Stimulated activated naive CD8-positive, alpha-beta T cell treated with anti-CD3 and anti-CD28 coated beads, Interleukin-15, Interleukin-2, amounts not matched to agents 100 U/mL and 50 U/mL, for 24 hours (primary cell): ENCODE measurements around the gene PHF13.
"Not testable (repeated sequence)": the region's sequence is repeated elsewhere in the genome, so short reads cannot be mapped to it uniquely, and the experiment has no call there.

Experiments used
- ATAC-seq: fragments of 150-1000 bp; cut with Tn5 transposase; one replicate; pipeline ENCODE4 v1.10.0; 2021
- DNase-seq: peaks from one replicate; pipeline ENCODE4 v3.0.0; 2021

Gene PHF13

GRCh38 chr1:6587261-6588005 is 26.1 kb upstream of the PHF13 start:
- ATAC-seq (no peak), DNase-seq (no peak)

GRCh38 chr1:6588128-6588892 is 25.2 kb upstream of the PHF13 start:
- DNase-seq, result no peak
- ATAC-seq, result no peak

- DNase-seq (no peak), ATAC-seq (no peak)
These were observed 24.5 kb upstream of the PHF13 start for GRCh38 chr1:6588893-6589520.

- DNase-seq, result no peak
- no peak for ATAC-seq
These were observed 23.5 kb upstream of the PHF13 start for GRCh38 chr1:6590046-6590445.

- ATAC-seq, result no peak
- DNase-seq, result no peak
These were observed 22.3 kb upstream of the PHF13 start for GRCh38 chr1:6591222-6591621.

GRCh38 chr1:6591644-6592043 is 21.9 kb upstream of the PHF13 start:
- ATAC-seq (no peak), DNase-seq (no peak)

GRCh38 chr1:6592441-6592840 is 21.1 kb upstream of the PHF13 start:
- DNase-seq, result no peak
- ATAC-seq, result no peak

- DNase-seq (no peak), ATAC-seq (no peak)
These were observed 20.5 kb upstream of the PHF13 start for GRCh38 chr1:6592865-6593593.

GRCh38 chr1:6593810-6594209 is 19.7 kb upstream of the PHF13 start:
- DNase-seq, result no peak
- ATAC-seq, result no peak

- DNase-seq (no peak), ATAC-seq (no peak)
These were observed 18.4 kb upstream of the PHF13 start for GRCh38 chr1:6594977-6595740.

- DNase-seq (no peak), ATAC-seq (no peak)
These were observed 17.2 kb upstream of the PHF13 start for GRCh38 chr1:6596351-6596750.

- ATAC-seq, result no peak
- DNase-seq, result no peak
These were observed 16.4 kb upstream of the PHF13 start for GRCh38 chr1:6596886-6597776.

GRCh38 chr1:6597777-6598131 is 15.8 kb upstream of the PHF13 start:
- DNase-seq, result no peak
- ATAC-seq, result no peak

GRCh38 chr1:6599141-6599975 is 14.2 kb upstream of the PHF13 start:
- no peak for ATAC-seq
- DNase-seq, result peak; percentile 53

GRCh38 chr1:6599991-6600390 is 13.5 kb upstream of the PHF13 start:
- DNase-seq, ATAC-seq: not testable (repeated sequence)

GRCh38 chr1:6600410-6601048 is 13.0 kb upstream of the PHF13 start:
- DNase-seq (no peak), ATAC-seq (peak; percentile 1)

- DNase-seq (peak; percentile 86), ATAC-seq (peak; percentile 76)
These were observed 12.2 kb upstream of the PHF13 start for GRCh38 chr1:6601049-6601922.

- DNase-seq (peak; percentile 45), ATAC-seq (peak; percentile 11)
These were observed 11.4 kb upstream of the PHF13 start for GRCh38 chr1:6601923-6602668.
